Measurements from ENCODE around the gene MOB1B.

MOB1B gene

GRCh38 chr4:70914631-70915030 lies 12.5 kb downstream of the MOB1B start:
- no peak for DNase-seq (ENCODE audit: low spot score)

- no peak for DNase-seq (ENCODE audit: low spot score)
These were observed 13.1 kb downstream of the MOB1B start for GRCh38 chr4:70915036-70915815.

- no peak for DNase-seq (ENCODE audit: low spot score)
These were observed 13.8 kb downstream of the MOB1B start for GRCh38 chr4:70915874-70916559.

- no peak for DNase-seq (ENCODE audit: low spot score)
These were observed 18.4 kb downstream of the MOB1B start for GRCh38 chr4:70920592-70920991.

GRCh38 chr4:70925418-70925817 lies 23.2 kb downstream of the MOB1B start:
- no peak for DNase-seq (ENCODE audit: low spot score)

- DNase-seq (ENCODE audit: low spot score), result no peak
These were observed 23.9 kb downstream of the MOB1B start for GRCh38 chr4:70925899-70926635.

GRCh38 chr4:70927502-70928137 lies 25.5 kb downstream of the MOB1B start:
- peak; percentile 51 for DNase-seq (ENCODE audit: low spot score)

GRCh38 chr4:70930530-70931256 lies 28.5 kb downstream of the MOB1B start:
- DNase-seq (ENCODE audit: low spot score), result no peak

- DNase-seq (ENCODE audit: low spot score), result no peak
These were observed 29.2 kb downstream of the MOB1B start for GRCh38 chr4:70931347-70931746.

- DNase-seq (ENCODE audit: low spot score), result no peak
These were observed 30.8 kb downstream of the MOB1B start for GRCh38 chr4:70932984-70933383.

GRCh38 chr4:70935038-70935695 lies 33.0 kb downstream of the MOB1B start:
- DNase-seq (ENCODE audit: low spot score), result no peak

GRCh38 chr4:70936200-70936787 lies 34.1 kb downstream of the MOB1B start:
- DNase-seq (ENCODE audit: low spot score), result no peak

- DNase-seq (ENCODE audit: low spot score), result no peak
These were observed 35.9 kb downstream of the MOB1B start for GRCh38 chr4:70938086-70938485.

- no peak for DNase-seq (ENCODE audit: low spot score)
These were observed 38.0 kb downstream of the MOB1B start for GRCh38 chr4:70940134-70940533.

- DNase-seq (ENCODE audit: low spot score), result no peak
These were observed 40.9 kb downstream of the MOB1B start for GRCh38 chr4:70943114-70943513.

GRCh38 chr4:70945046-70945445 lies 42.9 kb downstream of the MOB1B start:
- peak; percentile 22 for DNase-seq (ENCODE audit: low spot score)

GRCh38 chr4:70945452-70946055 lies 43.4 kb downstream of the MOB1B start:
- no peak for DNase-seq (ENCODE audit: low spot score)

- DNase-seq (ENCODE audit: low spot score), result no peak
These were observed 44.8 kb downstream of the MOB1B start for GRCh38 chr4:70946939-70947338.

- peak; percentile 22 for DNase-seq (ENCODE audit: low spot score)
These were observed 46.6 kb downstream of the MOB1B start for GRCh38 chr4:70948665-70949260.

GRCh38 chr4:70954032-70954431 lies 51.9 kb downstream of the MOB1B start:
- no peak for DNase-seq (ENCODE audit: low spot score)
